ENCODE measurements around the gene PIK3AP1. TPM values are rescaled to one million over a fixed set of nuclear protein-coding genes. Genes with fewer than 3 reads are reported as not detected.

PIK3AP1 gene
- total and polyA plus RNA-seq, 2 of the 4 experiments (the other 2 are of a cell fraction), result under 0.01 to 0.14 TPM

DNA sequence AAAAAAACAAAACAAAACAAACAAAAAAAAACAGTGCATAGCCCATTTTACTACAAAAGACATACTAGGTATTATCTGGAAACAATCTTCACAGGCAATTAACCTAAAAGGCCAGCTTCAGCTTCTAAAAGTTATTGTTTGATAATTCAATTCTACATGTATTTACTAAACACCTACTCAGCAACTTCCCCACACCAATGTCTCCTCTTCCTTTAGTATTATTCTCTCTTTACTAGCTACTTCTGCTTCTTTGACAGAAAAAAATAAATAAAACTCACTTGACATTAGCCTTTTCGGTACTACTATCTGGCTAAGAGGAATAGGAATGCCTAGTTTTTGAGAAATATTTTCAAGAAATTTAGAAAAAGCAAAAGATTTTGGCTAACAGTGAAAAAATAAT lies 136.3 kb downstream of the PIK3AP1 start:
- intact Hi-C loops (cut with micrococcal nuclease), result no loop called here
- in situ Hi-C loops (cut with MboI; ENCODE audit: low sequenced_read_pairs), result no loop called here
- Histone ChIP-seq H3K27me3 (ENCODE audit: control insufficient read depth, insufficient read depth, low read length) (no peaks in the 10 kb centered on the region), H2AK9ac (replicated peaks; ENCODE audit: low read depth, low read length, poor library complexity) (no peak overlapping the region), H3K4me2 (ENCODE audit: low read depth, low read length) (no peak overlapping the region), H3K23ac (ENCODE audit: low read depth, low read length) (no peak overlapping the region), H4K91ac (ENCODE audit: insufficient read depth, low read depth, low read length) (no peak overlapping the region), H2BK5ac (ENCODE audit: low read depth, low read length, poor library complexity, severe bottlenecking) (no peak overlapping the region), H3K9me1 (ENCODE audit: insufficient read depth, low read length) (peaks cover 7% of the 10 kb centered on the region; the same call in 1 of the 2 replicates), H4K20me1 (ENCODE audit: insufficient read depth, low read length) (peaks cover 72% of the 10 kb centered on the region), H2BK15ac (ENCODE audit: low read depth, low read length) (no peak overlapping the region), H3K27ac (ENCODE audit: insufficient read depth, low read length) (no peak overlapping the region), H3K18ac (ENCODE audit: low read depth, low read length) (no peak overlapping the region), H4K8ac (ENCODE audit: low read depth in 2 of 2, low read length in 2 of 2) (no peak overlapping the region), H3K36me3 (ENCODE audit: control insufficient read depth, insufficient read depth, low read length) (no peaks in the 10 kb centered on the region; the same call in 1 of the 2 replicates), H3K9ac (ENCODE audit: low read depth, low read length) (no peak overlapping the region), H2AFZ (replicated peaks; ENCODE audit: low read length, poor library complexity) (no peak overlapping the region), H2BK20ac (ENCODE audit: low read depth, low read length) (no peak overlapping the region), H3K4ac (ENCODE audit: low read depth, low read length) (no peak overlapping the region), H3K14ac (replicated peaks; ENCODE audit: low read depth, low read length) (no peak overlapping the region), H3K56ac (ENCODE audit: extremely low read depth, insufficient read depth, low read length) (no peak overlapping the region), H3K4me1 (ENCODE audit: control insufficient read depth, insufficient read depth, low read length) (peaks cover 15% of the 10 kb centered on the region), H3K79me1 (ENCODE audit: low read depth in 1 of 2, low read length in 2 of 2) (peaks cover 0 to 26% of the 10 kb centered on the region in 2 experiments; a peak in 2 of 4 replicates), H4K5ac (ENCODE audit: low read depth, low read length) (no peak overlapping the region), H3K4me3 (ENCODE audit: insufficient read depth, low read depth, low read length) (no peak overlapping the region), H2AK5ac (ENCODE audit: low read depth, low read length) (no peak overlapping the region), H2BK120ac (ENCODE audit: low read depth, low read length) (no peak overlapping the region), H3K9me3 (ENCODE audit: control insufficient read depth, insufficient read depth, low read length) (no peaks in the 10 kb centered on the region)
- POLR2A ChIA-PET (ENCODE audit: unreplicated experiment), result no interaction called here
- BruUV-seq (replicated peaks), result no TSS peak
- no CpG with 5 or more reads among the region's 1 CpG for WGBS, 2 experiments (ENCODE audit: extremely low coverage in 2 of 2, insufficient read length in 1 of 2)
- no peak for ATAC-seq (ENCODE audit: low read depth)
- dilution Hi-C loops (cut with HindIII; ENCODE audit: low sequenced_read_pairs, unreplicated experiment), result no loop called here
- DNase-seq, result no peak
- no peak for TF ChIP-seq BHLHE40 (IDR thresholded peaks at IDR 0.05; ENCODE audit: low read depth, low read length)
- TF ChIP-seq RAD21 (IDR thresholded peaks at IDR 0.05; ENCODE audit: low read length), result no peak
- no peak for TF ChIP-seq MAZ (IDR thresholded peaks at IDR 0.05; ENCODE audit: borderline replicate concordance, low read depth, low read length)
- TF ChIP-seq RFX5 (IDR thresholded peaks at IDR 0.05; ENCODE audit: low read depth, low read length), result no peak
- TF ChIP-seq MXI1 (IDR thresholded peaks at IDR 0.05; ENCODE audit: borderline replicate concordance, low read depth, low read length), result no peak
- no peak for TF ChIP-seq POLR2A (IDR thresholded peaks at IDR 0.05; ENCODE audit: low read depth, low read length)
- no peak for TF ChIP-seq NFE2L2 (IDR thresholded peaks at IDR 0.05; ENCODE audit: low read depth, low read length)
- TF ChIP-seq, protein P1, sequence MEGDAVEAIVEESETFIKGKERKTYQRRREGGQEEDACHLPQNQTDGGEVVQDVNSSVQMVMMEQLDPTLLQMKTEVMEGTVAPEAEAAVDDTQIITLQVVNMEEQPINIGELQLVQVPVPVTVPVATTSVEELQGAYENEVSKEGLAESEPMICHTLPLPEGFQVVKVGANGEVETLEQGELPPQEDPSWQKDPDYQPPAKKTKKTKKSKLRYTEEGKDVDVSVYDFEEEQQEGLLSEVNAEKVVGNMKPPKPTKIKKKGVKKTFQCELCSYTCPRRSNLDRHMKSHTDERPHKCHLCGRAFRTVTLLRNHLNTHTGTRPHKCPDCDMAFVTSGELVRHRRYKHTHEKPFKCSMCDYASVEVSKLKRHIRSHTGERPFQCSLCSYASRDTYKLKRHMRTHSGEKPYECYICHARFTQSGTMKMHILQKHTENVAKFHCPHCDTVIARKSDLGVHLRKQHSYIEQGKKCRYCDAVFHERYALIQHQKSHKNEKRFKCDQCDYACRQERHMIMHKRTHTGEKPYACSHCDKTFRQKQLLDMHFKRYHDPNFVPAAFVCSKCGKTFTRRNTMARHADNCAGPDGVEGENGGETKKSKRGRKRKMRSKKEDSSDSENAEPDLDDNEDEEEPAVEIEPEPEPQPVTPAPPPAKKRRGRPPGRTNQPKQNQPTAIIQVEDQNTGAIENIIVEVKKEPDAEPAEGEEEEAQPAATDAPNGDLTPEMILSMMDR (conservative IDR thresholded peaks at IDR 0.05; ENCODE audit: low read depth, low read length), result no peak
- no peak for TF ChIP-seq CEBPB (IDR thresholded peaks at IDR 0.05; ENCODE audit: low read depth, low read length)
- TF ChIP-seq FOS (IDR thresholded peaks at IDR 0.05; ENCODE audit: low read depth, low read length), result no peak
- TF ChIP-seq RCOR1 (IDR thresholded peaks at IDR 0.05; ENCODE audit: insufficient replicate concordance, low read length), result no peak
- TF ChIP-seq, protein P2, sequence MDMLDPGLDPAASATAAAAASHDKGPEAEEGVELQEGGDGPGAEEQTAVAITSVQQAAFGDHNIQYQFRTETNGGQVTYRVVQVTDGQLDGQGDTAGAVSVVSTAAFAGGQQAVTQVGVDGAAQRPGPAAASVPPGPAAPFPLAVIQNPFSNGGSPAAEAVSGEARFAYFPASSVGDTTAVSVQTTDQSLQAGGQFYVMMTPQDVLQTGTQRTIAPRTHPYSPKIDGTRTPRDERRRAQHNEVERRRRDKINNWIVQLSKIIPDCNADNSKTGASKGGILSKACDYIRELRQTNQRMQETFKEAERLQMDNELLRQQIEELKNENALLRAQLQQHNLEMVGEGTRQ (IDR thresholded peaks at IDR 0.05; ENCODE audit: low read depth, low read length), result no peak
- TF ChIP-seq, protein P3, sequence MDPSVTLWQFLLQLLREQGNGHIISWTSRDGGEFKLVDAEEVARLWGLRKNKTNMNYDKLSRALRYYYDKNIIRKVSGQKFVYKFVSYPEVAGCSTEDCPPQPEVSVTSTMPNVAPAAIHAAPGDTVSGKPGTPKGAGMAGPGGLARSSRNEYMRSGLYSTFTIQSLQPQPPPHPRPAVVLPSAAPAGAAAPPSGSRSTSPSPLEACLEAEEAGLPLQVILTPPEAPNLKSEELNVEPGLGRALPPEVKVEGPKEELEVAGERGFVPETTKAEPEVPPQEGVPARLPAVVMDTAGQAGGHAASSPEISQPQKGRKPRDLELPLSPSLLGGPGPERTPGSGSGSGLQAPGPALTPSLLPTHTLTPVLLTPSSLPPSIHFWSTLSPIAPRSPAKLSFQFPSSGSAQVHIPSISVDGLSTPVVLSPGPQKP (IDR thresholded peaks at IDR 0.05; ENCODE audit: borderline replicate concordance, low read depth, low read length), result no peak
- TF ChIP-seq MAFK (IDR thresholded peaks at IDR 0.05; ENCODE audit: low read depth, low read length), result no peak
- TF ChIP-seq CHD1 (IDR thresholded peaks at IDR 0.05; ENCODE audit: low read depth, low read length), result no peak
- TF ChIP-seq SMC3 (IDR thresholded peaks at IDR 0.05; ENCODE audit: low read depth, low read length), result no peak
- CTCF ChIA-PET, result interaction anchor here (0.7 kb wide), 1 partner anchor 14 kb away, joined by 7 read pairs; no protein-coding TSS in a partner anchor
